ENCODE results near the gene TFIP11. TPM values are rescaled to one million over a fixed set of nuclear protein-coding genes. Genes with fewer than 3 reads are reported as not detected.

Gene TFIP11
- total and polyA plus RNA-seq, 2 of the 13 experiments (the other 11 are each of a cell fraction or from before 2014, with no cell fraction given), result 15.4 to 22.8 TPM

- TF ChIP-seq ZNF549 (CRISPR knock-in tag; IDR thresholded peaks at IDR 0.05), result no peak
- TF ChIP-seq ZNF407 (CRISPR knock-in tag; IDR thresholded peaks at IDR 0.05; ENCODE audit: not compliant biosample characterization), result peak; percentile 66
- TF ChIP-seq ZBTB4 (CRISPR knock-in tag; IDR thresholded peaks at IDR 0.05; ENCODE audit: borderline replicate concordance), result 0 out of 2 replicates have a peak, but pooled peaks have one; percentile 47
- TF ChIP-seq MLX (CRISPR knock-in tag; IDR thresholded peaks at IDR 0.05), result peak; percentile 72; the same call in 1 of the 2 replicates
- TF ChIP-seq TSC22D2 (CRISPR knock-in tag; IDR thresholded peaks at IDR 0.05; ENCODE audit: borderline replicate concordance), result peak; percentile 82; the same call in 1 of the 2 replicates
- peak; percentile 65; the same call in 1 of the 2 replicates for TF ChIP-seq MIER3 (CRISPR knock-in tag; IDR thresholded peaks at IDR 0.05; ENCODE audit: borderline replicate concordance)
- TF ChIP-seq NR1H2 (CRISPR knock-in tag; IDR thresholded peaks at IDR 0.05; ENCODE audit: borderline replicate concordance, low read depth), result 0 out of 2 replicates have a peak, but pooled peaks have one; percentile 17
- 0 out of 2 replicates have a peak, but pooled peaks have one; percentile 48 for TF ChIP-seq ZC3H4 (CRISPR knock-in tag; IDR thresholded peaks at IDR 0.05; ENCODE audit: borderline replicate concordance)
- peak; percentile 66; the same call in 1 of the 2 replicates for TF ChIP-seq FOXP4 (CRISPR knock-in tag; IDR thresholded peaks at IDR 0.05)
- peak; percentile 94 for TF ChIP-seq ZNF547 (CRISPR knock-in tag; IDR thresholded peaks at IDR 0.05)
Observed at GRCh38 chr22:26483439-26484359, 28.6 kb downstream of the TFIP11 start, which contains the start of the genes HPS4 and SRRD (continued).

All from HepG2 (cell line).